Activated naive CD8-positive, alpha-beta T cell (primary cell): ENCODE measurements around the gene PEAR1.
A peak's percentile ranks its signal among the peaks of the same experiment; 100 is the strongest.
"Not testable (repeated sequence)": the region's sequence is repeated elsewhere in the genome, so short reads cannot be mapped to it uniquely, and the experiment has no call there.

Source experiments
- H3K27ac Mint-ChIP-seq: one replicate; pipeline ENCODE4 v1.8.0; 2021; ENCODE audit warnings: mixed read lengths
- H3K27me3 Mint-ChIP-seq: one replicate; pipeline ENCODE4 v1.8.0; 2021; ENCODE audit warnings: mixed read lengths
- H3K36me3 Mint-ChIP-seq: one replicate; pipeline ENCODE4 v1.8.0; 2021; ENCODE audit warnings: mixed read lengths
- H3K4me1 Mint-ChIP-seq: one replicate; pipeline ENCODE4 v1.8.0; 2021; ENCODE audit warnings: low read depth, mixed read lengths
- H3K4me3 Mint-ChIP-seq: one replicate; pipeline ENCODE4 v1.8.0; 2021; ENCODE audit warnings: mild to moderate bottlenecking, mixed read lengths
- H3K9me3 Mint-ChIP-seq: one replicate; pipeline ENCODE4 v1.8.0; 2021; ENCODE audit warnings: low read depth, mixed read lengths

The PEAR1 gene

GRCh38 chr1:156924478-156925153 is 31.1 kb downstream of the PEAR1 start:
- no peaks in the 10 kb centered on the region for H3K36me3 Mint-ChIP-seq
- H3K27me3 Mint-ChIP-seq = peaks cover 51% of the 10 kb centered on the region
- peaks cover 31% of the 10 kb centered on the region for H3K4me1 Mint-ChIP-seq
- no peaks in the 10 kb centered on the region for H3K9me3 Mint-ChIP-seq
- H3K27ac Mint-ChIP-seq = no peak overlapping the region
- H3K4me3 Mint-ChIP-seq = peak overlapping the region; percentile 13

GRCh38 chr1:156925154-156926010 is 31.9 kb downstream of the PEAR1 start:
- Mint-ChIP-seq H3K4me3 (no peak overlapping the region), H3K36me3 (no peaks in the 10 kb centered on the region), H3K4me1 (peaks cover 31% of the 10 kb centered on the region), H3K9me3 (no peaks in the 10 kb centered on the region), H3K27me3 (peaks cover 51% of the 10 kb centered on the region), H3K27ac (no peak overlapping the region)

GRCh38 chr1:156926175-156926574 is 32.7 kb downstream of the PEAR1 start:
- Mint-ChIP-seq H3K9me3 (no peaks in the 10 kb centered on the region), H3K27me3 (peaks cover 53% of the 10 kb centered on the region), H3K4me1 (peaks cover 26% of the 10 kb centered on the region), H3K27ac (no peak overlapping the region), H3K4me3 (no peak overlapping the region), H3K36me3 (no peaks in the 10 kb centered on the region)

DNA sequence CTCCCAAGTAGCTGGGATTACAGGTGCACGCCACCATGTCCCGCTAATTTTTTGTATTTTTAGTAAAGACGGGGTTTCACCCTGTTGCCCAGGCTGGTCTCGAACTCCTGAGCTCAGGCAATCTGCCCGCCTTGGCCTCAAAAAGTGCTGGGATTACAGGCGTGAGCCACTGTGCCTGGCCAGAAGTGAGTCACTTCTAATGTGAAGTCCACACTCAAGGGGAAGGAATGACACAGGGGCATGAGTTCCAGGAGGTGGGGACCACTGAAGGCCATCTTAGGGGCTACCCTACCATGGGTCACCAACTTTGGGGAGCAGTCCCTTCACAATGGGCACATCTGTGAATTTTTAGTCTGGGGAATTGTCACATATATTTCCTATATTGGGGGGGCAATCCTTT is 33.2 kb downstream of the PEAR1 start:
- H3K4me1 Mint-ChIP-seq = peaks cover 25% of the 10 kb centered on the region
- H3K27me3 Mint-ChIP-seq = peaks cover 54% of the 10 kb centered on the region
- not testable (repeated sequence) for H3K27ac Mint-ChIP-seq, H3K36me3 Mint-ChIP-seq, H3K4me3 Mint-ChIP-seq, H3K9me3 Mint-ChIP-seq

- H3K36me3 Mint-ChIP-seq = no peaks in the 10 kb centered on the region
- no peak overlapping the region for H3K4me3 Mint-ChIP-seq
- no peaks in the 10 kb centered on the region for H3K9me3 Mint-ChIP-seq
- peaks cover 48% of the 10 kb centered on the region for H3K27me3 Mint-ChIP-seq
- H3K27ac Mint-ChIP-seq = no peak overlapping the region
- H3K4me1 Mint-ChIP-seq = peaks cover 25% of the 10 kb centered on the region
Observed at GRCh38 chr1:156927215-156928042, 33.9 kb downstream of the PEAR1 start.

DNA sequence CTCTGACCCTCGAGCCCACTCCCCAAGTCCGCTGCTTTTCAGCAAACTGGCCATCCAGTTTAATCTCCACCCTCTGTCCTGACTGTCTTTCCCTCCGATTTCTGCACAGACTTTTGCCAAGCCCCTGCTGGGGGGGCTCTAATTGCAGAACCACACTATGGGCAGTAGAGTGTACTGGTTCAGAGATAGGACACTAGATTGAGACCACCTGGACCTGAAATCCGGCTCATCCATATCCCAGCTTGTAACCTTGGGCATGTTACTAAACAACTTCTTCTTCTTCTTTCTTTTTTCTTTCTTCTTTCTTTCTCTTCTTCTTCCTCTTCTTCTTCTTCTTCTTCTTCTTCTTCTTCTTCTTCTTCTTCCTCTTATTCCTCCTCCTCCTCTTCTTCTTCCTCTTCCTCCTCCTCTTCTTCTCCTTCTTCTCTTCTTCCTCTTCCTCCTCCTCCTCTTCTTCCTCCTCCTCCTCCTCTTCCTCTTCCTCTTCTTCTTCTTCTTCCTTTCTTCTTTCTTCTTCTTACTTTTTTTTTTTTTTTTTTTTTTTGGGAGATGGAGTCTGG is 34.6 kb downstream of the PEAR1 start:
- Mint-ChIP-seq H3K27ac (no peak overlapping the region), H3K36me3 (no peaks in the 10 kb centered on the region), H3K27me3 (peaks cover 46% of the 10 kb centered on the region), H3K4me3 (peak overlapping the region; percentile 61), H3K4me1 (peaks cover 23% of the 10 kb centered on the region), H3K9me3 (no peaks in the 10 kb centered on the region)

- no peaks in the 10 kb centered on the region for H3K36me3 Mint-ChIP-seq
- H3K4me1 Mint-ChIP-seq = peaks cover 20% of the 10 kb centered on the region
- H3K27ac Mint-ChIP-seq = no peak overlapping the region
- no peak overlapping the region for H3K4me3 Mint-ChIP-seq
- peaks cover 42% of the 10 kb centered on the region for H3K27me3 Mint-ChIP-seq
- H3K9me3 Mint-ChIP-seq = no peaks in the 10 kb centered on the region
Observed at GRCh38 chr1:156929596-156930238, 36.2 kb downstream of the PEAR1 start.

DNA sequence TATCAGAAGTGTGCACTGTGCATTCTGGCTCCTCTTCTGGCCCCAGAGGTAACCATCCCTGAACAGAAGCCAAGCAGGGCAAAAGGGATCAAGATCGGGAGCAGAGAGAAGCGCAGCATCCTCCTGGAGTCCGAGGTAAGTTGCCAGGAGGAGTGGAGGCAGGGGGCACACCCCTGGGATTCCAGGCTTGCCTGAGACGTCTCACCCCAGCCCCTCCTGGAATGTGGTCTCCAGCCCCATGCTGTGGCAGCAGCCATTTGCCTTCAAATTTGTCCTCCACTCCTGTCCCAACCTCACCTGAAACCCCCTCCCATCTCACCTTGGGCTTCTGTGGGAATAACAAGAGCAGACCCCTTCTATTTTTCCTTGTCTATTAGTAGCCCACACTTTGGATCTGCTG is 37.0 kb downstream of the PEAR1 start:
- no peak overlapping the region for H3K27ac Mint-ChIP-seq
- H3K36me3 Mint-ChIP-seq = no peaks in the 10 kb centered on the region
- H3K4me1 Mint-ChIP-seq = peaks cover 20% of the 10 kb centered on the region
- H3K27me3 Mint-ChIP-seq = peaks cover 39% of the 10 kb centered on the region
- no peak overlapping the region for H3K4me3 Mint-ChIP-seq
- no peaks in the 10 kb centered on the region for H3K9me3 Mint-ChIP-seq

DNA sequence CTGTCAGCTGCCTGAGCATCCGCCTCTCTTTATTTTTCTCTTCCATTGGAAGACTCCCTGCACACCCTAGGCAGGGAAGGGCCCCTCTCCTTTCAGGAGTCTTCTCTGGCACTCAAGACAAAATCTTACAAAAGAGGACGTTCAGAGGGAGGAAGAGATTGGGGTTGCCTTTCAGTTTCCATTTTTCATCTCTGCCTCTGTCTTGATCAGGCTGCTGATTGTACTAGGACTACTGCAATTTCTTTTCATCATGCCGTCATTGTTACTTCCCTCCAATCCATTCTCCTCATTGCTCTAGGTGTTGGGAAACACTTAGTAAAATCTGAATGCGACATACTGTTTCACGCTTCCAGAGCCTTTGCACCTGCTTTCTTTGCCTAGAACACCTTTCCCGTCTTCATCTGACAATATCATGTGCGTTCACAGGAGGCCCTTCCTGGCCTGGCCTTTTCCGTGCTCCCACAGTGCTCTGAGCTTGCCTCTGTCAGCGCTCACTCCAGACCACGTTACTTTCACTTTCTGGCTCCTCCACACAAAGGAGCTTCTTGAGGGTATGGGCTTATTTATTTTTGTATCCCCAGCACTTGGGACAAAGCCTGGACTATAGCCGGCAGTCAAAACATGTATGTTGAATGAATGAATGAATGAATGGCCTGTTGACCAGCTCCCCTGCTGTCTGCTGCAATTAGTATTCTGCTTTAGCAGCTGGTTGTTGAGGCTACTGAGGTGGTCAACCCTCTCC is 37.9 kb downstream of the PEAR1 start:
- H3K36me3 Mint-ChIP-seq = no peaks in the 10 kb centered on the region
- H3K27me3 Mint-ChIP-seq = peaks cover 31% of the 10 kb centered on the region
- no peak overlapping the region for H3K4me3 Mint-ChIP-seq
- peaks cover 13% of the 10 kb centered on the region for H3K4me1 Mint-ChIP-seq
- no peaks in the 10 kb centered on the region for H3K9me3 Mint-ChIP-seq
- no peak overlapping the region for H3K27ac Mint-ChIP-seq

DNA sequence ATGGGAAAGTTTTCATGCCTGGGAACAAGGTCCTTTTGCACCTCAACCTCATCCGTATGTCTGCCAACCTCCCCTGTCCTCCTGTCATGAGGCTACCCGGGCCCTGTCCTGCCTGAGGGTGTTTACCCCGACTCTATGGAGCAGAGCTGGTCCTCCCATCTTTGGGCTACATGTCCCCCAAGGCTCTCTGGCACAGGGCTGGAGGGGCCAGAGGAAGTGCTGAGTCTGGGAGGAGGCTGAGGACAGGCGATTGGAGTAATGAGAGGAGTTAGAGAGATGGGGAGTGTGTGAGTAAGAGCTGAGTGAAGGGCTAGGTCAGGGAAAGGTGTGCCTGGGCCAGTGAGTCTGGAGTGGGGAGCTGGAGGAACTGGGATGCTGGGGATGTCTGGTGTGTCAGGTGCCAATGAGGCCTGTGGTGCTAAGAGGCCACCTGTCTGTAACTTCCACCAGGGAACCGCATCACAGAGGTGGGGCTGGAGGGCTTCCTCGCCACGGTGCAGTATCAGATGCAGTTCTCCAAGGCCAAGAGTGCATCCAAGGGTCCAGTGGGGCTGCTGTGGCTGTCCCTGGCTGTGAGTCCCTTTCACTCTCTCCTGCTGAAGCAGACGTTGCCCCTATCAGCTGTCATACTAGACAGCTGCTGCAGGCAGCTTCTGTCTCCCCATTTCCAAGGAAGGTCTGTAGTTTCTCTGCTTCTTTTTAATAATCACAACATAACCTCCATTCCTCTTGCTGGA is 38.6 kb downstream of the PEAR1 start:
- no peak overlapping the region for H3K4me3 Mint-ChIP-seq
- peaks cover 29% of the 10 kb centered on the region for H3K27me3 Mint-ChIP-seq
- no peak overlapping the region for H3K27ac Mint-ChIP-seq
- peaks cover 8% of the 10 kb centered on the region for H3K4me1 Mint-ChIP-seq
- no peaks in the 10 kb centered on the region for H3K36me3 Mint-ChIP-seq
- no peaks in the 10 kb centered on the region for H3K9me3 Mint-ChIP-seq

DNA sequence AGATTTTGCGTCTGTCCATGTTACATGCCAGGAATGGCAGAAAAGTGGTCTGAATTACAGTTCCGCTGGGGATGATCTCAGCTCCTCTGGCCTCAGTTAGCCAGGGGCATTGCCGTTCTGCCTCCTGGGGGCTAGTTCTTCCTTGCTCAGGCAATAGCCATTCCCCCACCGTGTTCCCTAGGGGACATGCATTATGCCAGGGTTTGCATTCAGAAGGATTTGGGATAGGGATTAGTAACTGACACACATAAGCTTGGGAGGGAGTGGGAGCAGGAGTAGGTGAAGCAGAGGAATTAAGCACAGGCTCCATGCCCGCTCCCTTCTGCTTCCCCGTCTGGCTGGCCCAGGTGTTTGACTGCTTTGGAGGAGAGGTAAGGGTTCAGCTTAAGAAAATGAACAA is 39.6 kb downstream of the PEAR1 start:
- no peak overlapping the region for H3K4me3 Mint-ChIP-seq
- H3K27me3 Mint-ChIP-seq = peaks cover 23% of the 10 kb centered on the region
- H3K36me3 Mint-ChIP-seq = no peaks in the 10 kb centered on the region
- H3K27ac Mint-ChIP-seq = no peak overlapping the region
- no peaks in the 10 kb centered on the region for H3K9me3 Mint-ChIP-seq
- peaks cover 2% of the 10 kb centered on the region for H3K4me1 Mint-ChIP-seq

GRCh38 chr1:156935505-156936128 is 42.1 kb downstream of the PEAR1 start:
- Mint-ChIP-seq H3K27me3 (peaks cover 13% of the 10 kb centered on the region), H3K9me3 (no peaks in the 10 kb centered on the region), H3K4me3 (no peak overlapping the region), H3K36me3 (no peaks in the 10 kb centered on the region), H3K4me1 (no peaks in the 10 kb centered on the region), H3K27ac (no peak overlapping the region)

DNA sequence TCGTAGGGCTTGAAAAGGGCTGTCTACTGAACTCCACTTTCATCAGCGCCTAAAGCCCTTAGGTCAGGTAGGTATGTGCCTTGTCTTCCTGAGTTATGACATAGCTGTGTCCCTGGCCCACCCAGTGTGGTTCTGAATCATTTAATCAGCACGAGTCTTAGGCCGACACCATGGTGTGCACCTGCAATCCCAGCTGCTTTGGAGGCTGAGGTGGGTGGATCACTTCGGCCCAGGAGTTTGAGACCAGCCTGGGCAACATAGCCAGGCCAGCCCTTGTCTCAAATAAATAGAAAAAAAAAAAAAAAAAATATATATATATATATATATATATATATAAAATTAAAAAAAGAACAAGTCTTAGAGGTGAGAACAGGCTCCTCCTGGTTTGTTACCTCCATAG is 42.7 kb downstream of the PEAR1 start:
- Mint-ChIP-seq H3K27me3 (peaks cover 7% of the 10 kb centered on the region), H3K9me3 (no peaks in the 10 kb centered on the region), H3K36me3 (no peaks in the 10 kb centered on the region), H3K4me3 (no peak overlapping the region), H3K4me1 (no peaks in the 10 kb centered on the region), H3K27ac (no peak overlapping the region)
